ENCODE results near the gene TTBK1. TPM values are rescaled to one million over a fixed set of nuclear protein-coding genes. Genes with fewer than 3 reads are reported as not detected.

TTBK1 gene
- total RNA-seq, 1 donor from 2014 or later, result not detected

GRCh38 chr6:43274127-43274915 is 31.0 kb downstream of the TTBK1 start:
- no peak for DNase-seq

GRCh38 chr6:43274916-43275597 is 31.8 kb downstream of the TTBK1 start:
- DNase-seq, result no peak

- DNase-seq, result no peak
Observed at GRCh38 chr6:43275801-43276576, 32.7 kb downstream of the TTBK1 start.

- DNase-seq, result no peak
Observed at GRCh38 chr6:43276577-43277305, 33.5 kb downstream of the TTBK1 start.

GRCh38 chr6:43277306-43277642 is 34.0 kb downstream of the TTBK1 start:
- DNase-seq, result no peak

- DNase-seq, result no peak
Observed at GRCh38 chr6:43277643-43278523, 34.6 kb downstream of the TTBK1 start.

- no peak for DNase-seq
Observed at GRCh38 chr6:43278524-43279078, 35.3 kb downstream of the TTBK1 start.

- no peak for DNase-seq
Observed at GRCh38 chr6:43280234-43280633, 37.0 kb downstream of the TTBK1 start.

- DNase-seq, result no peak
Observed at GRCh38 chr6:43282060-43282459, 38.8 kb downstream of the TTBK1 start.

GRCh38 chr6:43282636-43283513 is 39.6 kb downstream of the TTBK1 start:
- no peak for DNase-seq

GRCh38 chr6:43283514-43283901 is 40.2 kb downstream of the TTBK1 start:
- DNase-seq, result no peak

GRCh38 chr6:43283905-43284304 is 40.6 kb downstream of the TTBK1 start:
- DNase-seq, result no peak

- no peak for DNase-seq
Observed at GRCh38 chr6:43284991-43285781, 41.9 kb downstream of the TTBK1 start.

- no peak for DNase-seq
Observed at GRCh38 chr6:43285832-43286231, 42.6 kb downstream of the TTBK1 start.

- DNase-seq, result no peak
Observed at GRCh38 chr6:43286456-43286979, 43.2 kb downstream of the TTBK1 start.

- DNase-seq, result no peak
Observed at GRCh38 chr6:43286980-43287716, 43.9 kb downstream of the TTBK1 start.

GRCh38 chr6:43287717-43288679 is 44.7 kb downstream of the TTBK1 start:
- DNase-seq, result no peak

Measured in dermis blood vessel endothelial cell (primary cell).